ENCODE measurements around the gene LRRTM2. TPM values are rescaled to one million over a fixed set of nuclear protein-coding genes. Genes with fewer than 3 reads are reported as not detected.

The LRRTM2 gene
- total and polyA plus RNA-seq, 2 of the 4 experiments (the other 2 are of a cell fraction) = 0.53 to 2.0 TPM

DNA sequence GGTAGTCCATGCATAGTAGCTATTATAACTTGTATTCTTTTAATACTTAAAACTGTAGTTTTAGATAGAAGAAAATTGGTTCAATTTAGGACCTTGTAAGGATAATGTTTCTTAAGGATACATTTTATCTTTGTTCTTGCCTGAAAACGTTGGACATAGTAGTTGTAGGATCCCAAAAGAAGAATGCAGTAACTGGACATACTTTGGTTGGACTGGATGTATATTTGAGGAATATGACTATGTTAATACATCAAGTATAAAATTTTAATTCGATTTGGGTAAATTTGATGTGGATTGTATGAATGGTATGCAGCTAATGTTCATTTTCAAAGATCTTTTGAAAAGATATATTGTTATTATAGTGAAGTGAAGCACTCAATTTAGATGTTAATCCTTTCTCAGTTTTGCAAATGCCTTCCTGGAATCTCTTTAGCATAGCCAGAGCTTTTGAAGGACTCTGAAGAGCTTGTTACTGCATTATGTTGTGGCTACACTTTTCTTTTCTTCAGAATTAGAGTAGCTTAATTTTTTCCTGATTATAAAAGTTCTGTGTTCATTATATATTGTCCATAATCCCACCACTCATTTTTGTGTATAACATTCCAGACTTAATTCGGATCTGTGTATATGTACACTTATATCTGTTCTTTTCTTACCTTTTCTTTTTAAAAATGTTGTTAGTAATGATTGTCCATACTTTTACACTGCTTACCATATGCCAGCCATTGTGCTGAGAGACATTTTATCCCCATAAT, 41.2 kb downstream of the LRRTM2 start:
- H4K8ac ChIP-seq (ENCODE audit: low read depth in 2 of 2, low read length in 2 of 2) = no peak overlapping the region
- H3K9me3 ChIP-seq (ENCODE audit: control insufficient read depth, insufficient read depth, low read length) = no peaks in the 10 kb centered on the region
- intact Hi-C loops (cut with micrococcal nuclease) (no loop called here), in situ Hi-C loops (cut with MboI; ENCODE audit: low sequenced_read_pairs) (no loop called here), dilution Hi-C loops (cut with HindIII; ENCODE audit: low sequenced_read_pairs, unreplicated experiment) (no loop called here)
- no CpG with 5 or more reads among the region's 3 CpGs for WGBS, 2 experiments (ENCODE audit: extremely low coverage in 2 of 2, insufficient read length in 1 of 2)
- no peak overlapping the region for H3K4me2 ChIP-seq (ENCODE audit: low read depth, low read length)
- no peak overlapping the region for H4K91ac ChIP-seq (ENCODE audit: insufficient read depth, low read depth, low read length)
- POLR2A ChIA-PET (ENCODE audit: unreplicated experiment) = no interaction called here
- no peak overlapping the region for H3K4me3 ChIP-seq (ENCODE audit: insufficient read depth, low read depth, low read length)
- H4K5ac ChIP-seq (ENCODE audit: low read depth, low read length) = no peak overlapping the region
- peaks cover 6% of the 10 kb centered on the region for H3K4me1 ChIP-seq (ENCODE audit: control insufficient read depth, insufficient read depth, low read length)
- no peak overlapping the region for H2AK5ac ChIP-seq (ENCODE audit: low read depth, low read length)
- no peak overlapping the region for H3K9ac ChIP-seq (ENCODE audit: low read depth, low read length)
- BruUV-seq (replicated peaks) = no TSS peak
- H3K27me3 ChIP-seq (ENCODE audit: control insufficient read depth, insufficient read depth, low read length) = no peaks in the 10 kb centered on the region
- H3K56ac ChIP-seq (ENCODE audit: extremely low read depth, insufficient read depth, low read length) = no peak overlapping the region
- H3K79me1 ChIP-seq (ENCODE audit: low read depth in 1 of 2, low read length in 2 of 2) = peaks cover 33 to 76% of the 10 kb centered on the region in 2 experiments
- H3K27ac ChIP-seq (ENCODE audit: insufficient read depth, low read length) = no peak overlapping the region
- H3K36me3 ChIP-seq (ENCODE audit: control insufficient read depth, insufficient read depth, low read length) = peaks cover 9% of the 10 kb centered on the region
- H2AFZ ChIP-seq (replicated peaks; ENCODE audit: low read length, poor library complexity) = no peak overlapping the region
- TF ChIP-seq, protein P1, sequence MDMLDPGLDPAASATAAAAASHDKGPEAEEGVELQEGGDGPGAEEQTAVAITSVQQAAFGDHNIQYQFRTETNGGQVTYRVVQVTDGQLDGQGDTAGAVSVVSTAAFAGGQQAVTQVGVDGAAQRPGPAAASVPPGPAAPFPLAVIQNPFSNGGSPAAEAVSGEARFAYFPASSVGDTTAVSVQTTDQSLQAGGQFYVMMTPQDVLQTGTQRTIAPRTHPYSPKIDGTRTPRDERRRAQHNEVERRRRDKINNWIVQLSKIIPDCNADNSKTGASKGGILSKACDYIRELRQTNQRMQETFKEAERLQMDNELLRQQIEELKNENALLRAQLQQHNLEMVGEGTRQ (IDR thresholded peaks at IDR 0.05; ENCODE audit: low read depth, low read length) = no peak
- TF ChIP-seq MAFK (IDR thresholded peaks at IDR 0.05; ENCODE audit: low read depth, low read length) = no peak
- no peak for TF ChIP-seq POLR2A (IDR thresholded peaks at IDR 0.05; ENCODE audit: low read depth, low read length)
- TF ChIP-seq MXI1 (IDR thresholded peaks at IDR 0.05; ENCODE audit: borderline replicate concordance, low read depth, low read length) = no peak
- no peak for TF ChIP-seq RAD21 (IDR thresholded peaks at IDR 0.05; ENCODE audit: low read length)
- TF ChIP-seq, protein P2, sequence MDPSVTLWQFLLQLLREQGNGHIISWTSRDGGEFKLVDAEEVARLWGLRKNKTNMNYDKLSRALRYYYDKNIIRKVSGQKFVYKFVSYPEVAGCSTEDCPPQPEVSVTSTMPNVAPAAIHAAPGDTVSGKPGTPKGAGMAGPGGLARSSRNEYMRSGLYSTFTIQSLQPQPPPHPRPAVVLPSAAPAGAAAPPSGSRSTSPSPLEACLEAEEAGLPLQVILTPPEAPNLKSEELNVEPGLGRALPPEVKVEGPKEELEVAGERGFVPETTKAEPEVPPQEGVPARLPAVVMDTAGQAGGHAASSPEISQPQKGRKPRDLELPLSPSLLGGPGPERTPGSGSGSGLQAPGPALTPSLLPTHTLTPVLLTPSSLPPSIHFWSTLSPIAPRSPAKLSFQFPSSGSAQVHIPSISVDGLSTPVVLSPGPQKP (IDR thresholded peaks at IDR 0.05; ENCODE audit: borderline replicate concordance, low read depth, low read length) = no peak
- no peak for TF ChIP-seq BHLHE40 (IDR thresholded peaks at IDR 0.05; ENCODE audit: low read depth, low read length)
- no peak for TF ChIP-seq CHD1 (IDR thresholded peaks at IDR 0.05; ENCODE audit: low read depth, low read length)
- no peak overlapping the region for H3K23ac ChIP-seq (ENCODE audit: low read depth, low read length)
- no peak overlapping the region for H2AK9ac ChIP-seq (replicated peaks; ENCODE audit: low read depth, low read length, poor library complexity)
- 0 out of 2 replicates have a peak, but pooled peaks cover 3% of the 10 kb centered on the region for H3K9me1 ChIP-seq (ENCODE audit: insufficient read depth, low read length)
- no peak overlapping the region for H2BK20ac ChIP-seq (ENCODE audit: low read depth, low read length)
- H2BK120ac ChIP-seq (ENCODE audit: low read depth, low read length) = no peak overlapping the region
- no peak overlapping the region for H3K14ac ChIP-seq (replicated peaks; ENCODE audit: low read depth, low read length)
- no peak overlapping the region for H3K4ac ChIP-seq (ENCODE audit: low read depth, low read length)
- ATAC-seq (ENCODE audit: low read depth) (no peak), DNase-seq (no peak)
- CTCF ChIA-PET = interaction anchor here (0.9 kb wide), 1 partner anchor 14 kb away, joined by 3 read pairs; no protein-coding TSS in a partner anchor
- H2BK5ac ChIP-seq (ENCODE audit: low read depth, low read length, poor library complexity, severe bottlenecking) = no peak overlapping the region
- H2BK15ac ChIP-seq (ENCODE audit: low read depth, low read length) = no peak overlapping the region
- peaks cover 63% of the 10 kb centered on the region for H4K20me1 ChIP-seq (ENCODE audit: insufficient read depth, low read length)
- H3K18ac ChIP-seq (ENCODE audit: low read depth, low read length) = no peak overlapping the region
